BLaER1 (cell line): Measurements from ENCODE around the gene IL20.

Experiments
- H3K27ac ChIP-seq: shearing (Covaris generic); formaldehyde crosslinking; 2 replicates; pipeline ENCODE4 v1.8.1; 2022
- H3K27me3 ChIP-seq: shearing (Covaris generic); formaldehyde crosslinking; 2 replicates; pipeline ENCODE4 v1.8.1; 2022
- H3K36me3 ChIP-seq: shearing (Covaris generic); formaldehyde crosslinking; 2 replicates; pipeline ENCODE4 v1.8.1; 2022
- H3K4me1 ChIP-seq: shearing (Covaris generic); formaldehyde crosslinking; 2 replicates; pipeline ENCODE4 v1.8.1; 2022
- H3K4me2 ChIP-seq: shearing (Covaris generic); formaldehyde crosslinking; 2 replicates; pipeline ENCODE4 v1.8.1; 2022
- H3K4me3 ChIP-seq: shearing (Covaris generic); formaldehyde crosslinking; 2 replicates; pipeline ENCODE4 v1.8.1; 2022
- H3K9ac ChIP-seq: shearing (Covaris generic); formaldehyde crosslinking; 2 replicates; pipeline ENCODE4 v1.8.1; 2022
- H3K9me3 ChIP-seq: shearing (Covaris generic); formaldehyde crosslinking; 2 replicates; pipeline ENCODE4 v1.8.1; 2022
- H4K20me1 ChIP-seq: shearing (Covaris generic); formaldehyde crosslinking; 2 replicates; pipeline ENCODE4 v1.8.1; 2022
- Cebpa-rat ChIP-seq: shearing (Covaris generic); IDR thresholded peaks from 2 replicates; pipeline ENCODE4 v1.8.1; 2022

Gene IL20

GRCh38 chr1:206872139-206872538, 6.7 kb downstream of the IL20 start:
- Histone ChIP-seq H3K9me3 (peaks cover 39% of the 10 kb centered on the region), H3K9ac (no peak overlapping the region), H3K4me1 (peaks cover 18% of the 10 kb centered on the region), H3K4me3 (no peak overlapping the region), H3K27ac (no peak overlapping the region), H3K36me3 (no peaks in the 10 kb centered on the region), H4K20me1 (no peaks in the 10 kb centered on the region), H3K27me3 (no peaks in the 10 kb centered on the region), H3K4me2 (no peak overlapping the region)
- no peak for TF ChIP-seq Cebpa-rat

GRCh38 chr1:206873603-206874188, 8.3 kb downstream of the IL20 start:
- Histone ChIP-seq H3K27ac (no peak overlapping the region), H3K27me3 (no peaks in the 10 kb centered on the region), H4K20me1 (no peaks in the 10 kb centered on the region), H3K9ac (no peak overlapping the region), H3K9me3 (peaks cover 55% of the 10 kb centered on the region), H3K4me2 (no peak overlapping the region), H3K4me3 (no peak overlapping the region), H3K4me1 (peaks cover 18% of the 10 kb centered on the region), H3K36me3 (no peaks in the 10 kb centered on the region)
- no peak for TF ChIP-seq Cebpa-rat

GRCh38 chr1:206875752-206876377, 10.4 kb downstream of the IL20 start:
- no peaks in the 10 kb centered on the region for H4K20me1 ChIP-seq
- H3K4me3 ChIP-seq = no peak overlapping the region
- peaks cover 2% of the 10 kb centered on the region for H3K4me1 ChIP-seq
- H3K4me2 ChIP-seq = no peak overlapping the region
- no peaks in the 10 kb centered on the region for H3K36me3 ChIP-seq
- no peak overlapping the region for H3K27ac ChIP-seq
- peaks cover 67% of the 10 kb centered on the region for H3K9me3 ChIP-seq
- no peak for TF ChIP-seq Cebpa-rat
- no peak overlapping the region for H3K9ac ChIP-seq
- no peaks in the 10 kb centered on the region for H3K27me3 ChIP-seq

- H3K27me3 ChIP-seq = no peaks in the 10 kb centered on the region
- no peak overlapping the region for H3K4me3 ChIP-seq
- no peak overlapping the region for H3K4me2 ChIP-seq
- no peaks in the 10 kb centered on the region for H3K4me1 ChIP-seq
- H3K9me3 ChIP-seq = peaks cover 48% of the 10 kb centered on the region
- no peaks in the 10 kb centered on the region for H3K36me3 ChIP-seq
- no peak overlapping the region for H3K9ac ChIP-seq
- no peak overlapping the region for H3K27ac ChIP-seq
- H4K20me1 ChIP-seq = no peaks in the 10 kb centered on the region
- no peak for TF ChIP-seq Cebpa-rat
These were observed 13.0 kb downstream of the IL20 start for GRCh38 chr1:206878456-206878855.

GRCh38 chr1:206880314-206880713, 14.9 kb downstream of the IL20 start:
- Histone ChIP-seq H3K27me3 (no peaks in the 10 kb centered on the region), H3K36me3 (no peaks in the 10 kb centered on the region), H4K20me1 (no peaks in the 10 kb centered on the region), H3K4me3 (no peak overlapping the region), H3K9me3 (peaks cover 45% of the 10 kb centered on the region), H3K4me1 (no peaks in the 10 kb centered on the region), H3K4me2 (no peak overlapping the region), H3K9ac (no peak overlapping the region), H3K27ac (no peak overlapping the region)
- TF ChIP-seq Cebpa-rat = no peak

GRCh38 chr1:206882555-206882954, 17.1 kb downstream of the IL20 start:
- H3K36me3 ChIP-seq = no peaks in the 10 kb centered on the region
- H3K4me3 ChIP-seq = no peak overlapping the region
- TF ChIP-seq Cebpa-rat = no peak
- H4K20me1 ChIP-seq = no peaks in the 10 kb centered on the region
- peaks cover 24% of the 10 kb centered on the region for H3K9me3 ChIP-seq
- H3K27me3 ChIP-seq = no peaks in the 10 kb centered on the region
- H3K4me1 ChIP-seq = no peaks in the 10 kb centered on the region
- no peak overlapping the region for H3K27ac ChIP-seq
- H3K4me2 ChIP-seq = no peak overlapping the region
- H3K9ac ChIP-seq = no peak overlapping the region

- Histone ChIP-seq H4K20me1 (no peaks in the 10 kb centered on the region), H3K36me3 (no peaks in the 10 kb centered on the region), H3K27me3 (no peaks in the 10 kb centered on the region), H3K4me3 (no peak overlapping the region), H3K4me1 (no peaks in the 10 kb centered on the region), H3K9me3 (peaks cover 18% of the 10 kb centered on the region), H3K4me2 (no peak overlapping the region), H3K9ac (no peak overlapping the region), H3K27ac (no peak overlapping the region)
- TF ChIP-seq Cebpa-rat = no peak
These were observed 17.7 kb downstream of the IL20 start for GRCh38 chr1:206883160-206883559.

GRCh38 chr1:206883876-206884275, 18.5 kb downstream of the IL20 start:
- Histone ChIP-seq H3K4me1 (no peaks in the 10 kb centered on the region), H3K9ac (no peak overlapping the region), H3K36me3 (no peaks in the 10 kb centered on the region), H3K4me3 (no peak overlapping the region), H3K27me3 (no peaks in the 10 kb centered on the region), H4K20me1 (no peaks in the 10 kb centered on the region), H3K9me3 (peaks cover 12% of the 10 kb centered on the region), H3K4me2 (no peak overlapping the region), H3K27ac (no peak overlapping the region)
- TF ChIP-seq Cebpa-rat = no peak

- no peak for TF ChIP-seq Cebpa-rat
- Histone ChIP-seq H3K9ac (no peak overlapping the region), H3K4me3 (no peak overlapping the region), H3K9me3 (no peaks in the 10 kb centered on the region), H4K20me1 (no peaks in the 10 kb centered on the region), H3K27me3 (no peaks in the 10 kb centered on the region), H3K4me1 (peaks cover 6% of the 10 kb centered on the region), H3K27ac (no peak overlapping the region), H3K36me3 (no peaks in the 10 kb centered on the region), H3K4me2 (no peak overlapping the region)
These were observed 20.1 kb downstream of the IL20 start for GRCh38 chr1:206885341-206886060.

GRCh38 chr1:206886831-206887230, 21.4 kb downstream of the IL20 start:
- TF ChIP-seq Cebpa-rat = no peak
- no peak overlapping the region for H3K9ac ChIP-seq

More at GRCh38 chr1:206886831-206887230, 21.4 kb downstream of the IL20 start:
- no peaks in the 10 kb centered on the region for H3K27me3 ChIP-seq
- H3K27ac ChIP-seq = no peak overlapping the region
- H3K9me3 ChIP-seq = peaks cover 9% of the 10 kb centered on the region; the same call in 1 of the 2 replicates
- H3K4me2 ChIP-seq = no peak overlapping the region
- no peaks in the 10 kb centered on the region for H3K36me3 ChIP-seq
- no peak overlapping the region for H3K4me3 ChIP-seq
- H3K4me1 ChIP-seq = peaks cover 19% of the 10 kb centered on the region
- H4K20me1 ChIP-seq = no peaks in the 10 kb centered on the region
